ENCODE data around the gene HCN2.

The HCN2 gene

DNA sequence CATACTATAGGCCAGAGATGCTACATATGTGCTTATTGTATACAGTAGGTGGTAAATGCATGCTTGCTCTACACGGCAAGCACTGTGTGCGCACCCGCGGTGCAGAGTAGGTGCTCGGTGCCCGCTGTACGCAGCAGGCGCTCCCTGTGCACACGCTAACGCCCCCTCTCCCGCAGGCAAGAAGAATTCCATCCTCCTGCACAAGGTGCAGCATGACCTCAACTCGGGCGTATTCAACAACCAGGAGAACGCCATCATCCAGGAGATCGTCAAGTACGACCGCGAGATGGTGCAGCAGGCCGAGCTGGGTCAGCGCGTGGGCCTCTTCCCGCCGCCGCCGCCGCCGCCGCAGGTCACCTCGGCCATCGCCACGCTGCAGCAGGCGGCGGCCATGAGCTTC lies 25.9 kb downstream of the HCN2 start:
- ATAC-seq (ENCODE audit: low read depth) = 0 out of 3 replicates have a peak, but pooled peaks have one; percentile 33
- no peak overlapping the region for H3K27ac ChIP-seq (ENCODE audit: poor library complexity, severe bottlenecking)
- peaks cover 4% of the 10 kb centered on the region for H3K36me3 ChIP-seq (ENCODE audit: low read depth)
- no peak overlapping the region for H3K4me3 ChIP-seq (ENCODE audit: severe bottlenecking)
- TF ChIP-seq, protein P1, sequence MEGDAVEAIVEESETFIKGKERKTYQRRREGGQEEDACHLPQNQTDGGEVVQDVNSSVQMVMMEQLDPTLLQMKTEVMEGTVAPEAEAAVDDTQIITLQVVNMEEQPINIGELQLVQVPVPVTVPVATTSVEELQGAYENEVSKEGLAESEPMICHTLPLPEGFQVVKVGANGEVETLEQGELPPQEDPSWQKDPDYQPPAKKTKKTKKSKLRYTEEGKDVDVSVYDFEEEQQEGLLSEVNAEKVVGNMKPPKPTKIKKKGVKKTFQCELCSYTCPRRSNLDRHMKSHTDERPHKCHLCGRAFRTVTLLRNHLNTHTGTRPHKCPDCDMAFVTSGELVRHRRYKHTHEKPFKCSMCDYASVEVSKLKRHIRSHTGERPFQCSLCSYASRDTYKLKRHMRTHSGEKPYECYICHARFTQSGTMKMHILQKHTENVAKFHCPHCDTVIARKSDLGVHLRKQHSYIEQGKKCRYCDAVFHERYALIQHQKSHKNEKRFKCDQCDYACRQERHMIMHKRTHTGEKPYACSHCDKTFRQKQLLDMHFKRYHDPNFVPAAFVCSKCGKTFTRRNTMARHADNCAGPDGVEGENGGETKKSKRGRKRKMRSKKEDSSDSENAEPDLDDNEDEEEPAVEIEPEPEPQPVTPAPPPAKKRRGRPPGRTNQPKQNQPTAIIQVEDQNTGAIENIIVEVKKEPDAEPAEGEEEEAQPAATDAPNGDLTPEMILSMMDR (IDR thresholded peaks at IDR 0.05; ENCODE audit: poor library complexity, severe bottlenecking) = no peak
- no peaks in the 10 kb centered on the region for H3K27me3 ChIP-seq (ENCODE audit: insufficient read depth, poor library complexity, severe bottlenecking)
- no peak for DNase-seq (ENCODE audit: low spot score)
- no peaks in the 10 kb centered on the region for H3K4me1 ChIP-seq (ENCODE audit: insufficient read depth, poor library complexity, severe bottlenecking)
- H3K9me3 ChIP-seq (ENCODE audit: severe bottlenecking) = no peaks in the 10 kb centered on the region

DNA sequence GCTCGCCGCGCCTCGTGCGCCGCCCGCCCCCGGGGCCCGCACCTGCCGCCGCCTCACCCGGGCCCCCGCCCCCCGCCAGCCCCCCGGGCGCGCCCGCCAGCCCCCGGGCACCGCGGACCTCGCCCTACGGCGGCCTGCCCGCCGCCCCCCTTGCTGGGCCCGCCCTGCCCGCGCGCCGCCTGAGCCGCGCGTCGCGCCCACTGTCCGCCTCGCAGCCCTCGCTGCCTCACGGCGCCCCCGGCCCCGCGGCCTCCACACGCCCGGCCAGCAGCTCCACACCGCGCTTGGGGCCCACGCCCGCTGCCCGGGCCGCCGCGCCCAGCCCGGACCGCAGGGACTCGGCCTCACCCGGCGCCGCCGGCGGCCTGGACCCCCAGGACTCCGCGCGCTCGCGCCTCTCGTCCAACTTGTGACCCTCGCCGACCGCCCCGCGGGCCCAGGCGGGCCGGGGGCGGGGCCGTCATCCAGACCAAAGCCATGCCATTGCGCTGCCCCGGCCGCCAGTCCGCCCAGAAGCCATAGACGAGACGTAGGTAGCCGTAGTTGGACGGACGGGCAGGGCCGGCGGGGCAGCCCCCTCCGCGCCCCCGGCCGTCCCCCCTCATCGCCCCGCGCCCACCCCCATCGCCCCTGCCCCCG lies 26.5 kb downstream of the HCN2 start:
- TF ChIP-seq, protein P1 (IDR thresholded peaks at IDR 0.05; ENCODE audit: poor library complexity, severe bottlenecking) = no peak
- ATAC-seq (ENCODE audit: low read depth) (no peak), DNase-seq (ENCODE audit: low spot score) (no peak)
- no peaks in the 10 kb centered on the region for H3K4me1 ChIP-seq (ENCODE audit: insufficient read depth, poor library complexity, severe bottlenecking)
- H3K27ac ChIP-seq (ENCODE audit: poor library complexity, severe bottlenecking) = no peak overlapping the region
- H3K27me3 ChIP-seq (ENCODE audit: insufficient read depth, poor library complexity, severe bottlenecking) = no peaks in the 10 kb centered on the region
- no peaks in the 10 kb centered on the region for H3K9me3 ChIP-seq (ENCODE audit: severe bottlenecking)
- H3K36me3 ChIP-seq (ENCODE audit: low read depth) = peaks cover 4% of the 10 kb centered on the region
- H3K4me3 ChIP-seq (ENCODE audit: severe bottlenecking) = no peak overlapping the region

DNA sequence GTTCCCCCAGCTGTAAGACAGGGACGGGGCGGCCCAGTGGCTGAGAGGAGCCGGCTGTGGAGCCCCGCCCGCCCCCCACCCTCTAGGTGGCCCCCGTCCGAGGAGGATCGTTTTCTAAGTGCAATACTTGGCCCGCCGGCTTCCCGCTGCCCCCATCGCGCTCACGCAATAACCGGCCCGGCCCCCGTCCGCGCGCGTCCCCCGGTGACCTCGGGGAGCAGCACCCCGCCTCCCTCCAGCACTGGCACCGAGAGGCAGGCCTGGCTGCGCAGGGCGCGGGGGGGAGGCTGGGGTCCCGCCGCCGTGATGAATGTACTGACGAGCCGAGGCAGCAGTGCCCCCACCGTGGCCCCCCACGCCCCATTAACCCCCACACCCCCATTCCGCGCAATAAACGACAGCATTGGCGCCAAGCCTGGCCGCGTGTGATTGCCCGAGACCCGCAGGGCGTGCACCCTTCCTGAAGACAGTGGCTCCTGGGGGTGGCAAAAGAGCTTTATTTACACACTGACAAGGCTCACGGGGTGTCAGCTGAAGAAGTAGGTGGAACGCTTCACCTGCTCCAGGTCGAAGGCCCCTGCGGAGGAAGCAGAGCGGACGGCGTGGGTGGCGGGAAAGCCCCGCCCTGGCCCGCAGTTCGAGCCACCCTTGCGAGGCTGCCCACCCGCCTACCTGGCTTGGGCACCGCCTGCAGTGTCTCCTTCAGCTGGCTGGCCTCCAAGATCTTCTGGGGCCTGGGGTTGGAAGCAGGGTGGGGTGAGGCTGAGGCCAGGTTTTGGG lies 27.3 kb downstream of the HCN2 start:
- no peak overlapping the region for H3K27ac ChIP-seq (ENCODE audit: poor library complexity, severe bottlenecking)
- H3K4me1 ChIP-seq (ENCODE audit: insufficient read depth, poor library complexity, severe bottlenecking) = no peaks in the 10 kb centered on the region
- H3K4me3 ChIP-seq (ENCODE audit: severe bottlenecking) = no peak overlapping the region
- H3K9me3 ChIP-seq (ENCODE audit: severe bottlenecking) = no peaks in the 10 kb centered on the region
- TF ChIP-seq, protein P1 (IDR thresholded peaks at IDR 0.05; ENCODE audit: poor library complexity, severe bottlenecking) = no peak
- peaks cover 4% of the 10 kb centered on the region for H3K36me3 ChIP-seq (ENCODE audit: low read depth)
- DNase-seq (ENCODE audit: low spot score) = no peak
- H3K27me3 ChIP-seq (ENCODE audit: insufficient read depth, poor library complexity, severe bottlenecking) = no peaks in the 10 kb centered on the region
- ATAC-seq (ENCODE audit: low read depth) = no peak

DNA sequence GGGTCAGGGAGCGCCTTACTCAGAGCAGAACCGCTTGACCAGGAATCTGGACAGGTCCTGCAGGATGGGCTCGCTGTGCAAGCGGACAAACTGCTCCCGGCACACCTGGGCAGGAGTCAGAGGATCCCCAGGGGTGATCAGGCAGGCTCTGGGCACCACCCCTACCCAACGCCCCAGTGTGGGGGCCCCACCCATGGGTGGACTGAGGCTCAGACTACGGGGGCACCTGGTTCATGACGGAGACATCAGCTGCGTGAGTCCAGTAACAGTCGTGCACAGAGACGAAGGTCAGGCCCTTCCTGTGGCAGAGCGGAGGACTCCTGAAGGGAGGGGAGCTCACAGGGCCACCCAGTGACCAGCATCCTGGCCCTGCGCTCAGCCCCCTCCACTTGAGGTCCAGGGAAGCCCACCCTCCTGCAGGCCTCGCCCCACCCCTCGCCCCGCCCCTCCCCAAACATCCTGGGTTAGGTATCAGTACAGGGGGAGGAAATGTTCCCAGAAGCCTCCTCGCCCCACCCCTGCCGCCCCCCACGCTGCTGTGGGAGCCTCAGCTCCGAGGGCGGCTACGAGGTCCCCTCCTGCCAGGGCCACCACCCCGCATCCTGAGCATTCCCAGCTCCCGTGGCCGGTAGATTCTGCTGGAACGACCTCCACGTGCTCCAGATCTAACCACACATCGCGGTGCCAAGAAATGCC lies 28.0 kb downstream of the HCN2 start:
- ATAC-seq (ENCODE audit: low read depth) (no peak), DNase-seq (ENCODE audit: low spot score) (no peak)
- Histone ChIP-seq H3K27ac (ENCODE audit: poor library complexity, severe bottlenecking) (no peak overlapping the region), H3K4me3 (ENCODE audit: severe bottlenecking) (no peak overlapping the region), H3K9me3 (ENCODE audit: severe bottlenecking) (no peaks in the 10 kb centered on the region), H3K4me1 (ENCODE audit: insufficient read depth, poor library complexity, severe bottlenecking) (no peaks in the 10 kb centered on the region), H3K36me3 (ENCODE audit: low read depth) (peaks cover 4% of the 10 kb centered on the region), H3K27me3 (ENCODE audit: insufficient read depth, poor library complexity, severe bottlenecking) (no peaks in the 10 kb centered on the region)
- TF ChIP-seq, protein P1 (IDR thresholded peaks at IDR 0.05; ENCODE audit: poor library complexity, severe bottlenecking) = no peak

Data from RWPE2 (cell line).